NCI-H446 treated with DMSO at 0.1 percent for 48 hours (cell line): Measurements from ENCODE around the gene HEMK1.

Experiments used
- DNase-seq: peaks from one replicate; lab custom pipeline; 2025; lab: John Stamatoyannopoulos, UW

The HEMK1 gene

DNA sequence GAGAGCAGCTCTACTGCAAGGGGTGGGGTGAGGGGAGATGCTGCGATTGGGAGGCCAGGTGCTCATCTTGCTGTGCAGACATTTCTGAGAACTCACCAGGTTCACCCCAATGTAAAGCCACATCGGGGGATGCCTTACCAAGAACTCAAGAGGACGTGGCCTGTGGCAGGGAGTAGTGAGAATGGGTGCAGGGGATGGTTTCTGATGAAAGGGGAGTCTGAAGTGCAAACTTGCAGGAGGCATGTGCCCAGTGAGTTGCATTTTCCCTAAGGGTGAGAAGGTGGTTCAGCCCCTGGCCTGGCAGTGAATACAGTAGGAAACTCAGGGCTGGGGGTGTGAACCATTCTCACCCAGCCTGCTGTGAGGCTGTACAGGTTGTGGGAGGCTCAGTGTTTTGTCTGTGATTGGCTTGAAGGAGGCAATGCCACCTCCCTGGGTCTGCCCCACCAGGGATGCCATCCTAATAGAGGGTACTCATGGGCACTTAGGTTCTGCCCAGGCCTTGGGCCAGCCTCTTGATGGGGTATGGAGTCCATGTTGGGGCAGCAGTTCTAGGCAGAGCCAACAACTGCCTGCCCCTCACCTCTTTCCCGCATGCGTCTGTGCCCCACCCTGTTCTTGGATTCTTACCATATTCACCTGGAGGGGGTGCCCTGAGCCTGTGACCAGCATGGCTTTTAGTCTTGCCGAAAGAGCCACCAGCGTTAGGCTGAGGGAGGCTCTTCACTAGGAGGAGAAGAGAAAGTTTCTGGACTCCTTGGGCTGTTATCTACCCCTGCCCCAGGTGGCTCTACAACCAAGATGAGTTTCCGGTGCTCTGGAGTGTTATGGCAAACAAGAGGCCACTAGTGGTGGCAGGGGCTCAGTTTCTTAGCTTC lies 4.5 kb downstream of the HEMK1 start:
- no peak for DNase-seq

DNA sequence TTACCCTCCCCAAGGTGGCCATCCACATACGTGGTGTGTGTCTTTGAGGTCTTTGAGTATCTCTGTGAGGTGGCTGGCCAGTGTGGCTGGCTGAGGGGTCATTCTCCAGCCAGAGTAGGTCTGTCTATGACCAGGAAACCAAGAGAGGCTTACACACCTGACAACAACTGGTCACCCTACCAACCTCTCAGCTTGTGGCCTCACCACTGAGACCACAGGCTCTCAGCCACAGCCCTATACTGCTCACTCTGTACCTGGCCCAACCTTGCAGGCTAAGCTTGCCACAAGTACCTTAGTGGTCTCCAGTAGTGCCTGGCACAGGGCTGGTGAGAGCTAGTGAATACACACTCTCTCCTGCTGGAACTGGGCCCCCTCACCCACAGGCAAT lies 5.1 kb downstream of the HEMK1 start:
- DNase-seq, result no peak

- no peak for DNase-seq
Measured at GRCh38 chr3:50575372-50575771, 6.0 kb downstream of the HEMK1 start.

DNA sequence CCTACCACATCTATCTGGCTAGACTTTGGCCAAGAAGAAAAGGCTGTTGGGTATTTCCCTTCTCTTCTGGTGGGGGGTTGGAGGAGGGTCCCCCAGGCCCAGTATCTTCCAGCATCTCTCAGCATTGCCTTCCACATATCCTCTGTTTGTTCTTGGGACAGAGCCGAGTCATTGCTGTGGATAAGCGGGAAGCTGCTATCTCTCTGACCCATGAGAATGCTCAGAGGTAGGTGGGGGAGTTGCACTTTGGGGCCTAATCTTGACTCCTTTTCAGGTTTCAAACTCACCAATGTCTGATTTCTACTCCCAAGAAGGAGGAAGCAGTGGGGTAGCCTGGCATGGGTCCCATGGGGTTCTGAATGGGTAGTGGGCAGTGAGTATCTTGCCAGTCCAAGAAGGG lies 8.0 kb downstream of the HEMK1 start:
- no peak for DNase-seq

GRCh38 chr3:50580683-50581458 lies 11.5 kb downstream of the HEMK1 start:
- DNase-seq, result no peak

- DNase-seq, result no peak
Measured at GRCh38 chr3:50581459-50581842, 12.1 kb downstream of the HEMK1 start.

DNA sequence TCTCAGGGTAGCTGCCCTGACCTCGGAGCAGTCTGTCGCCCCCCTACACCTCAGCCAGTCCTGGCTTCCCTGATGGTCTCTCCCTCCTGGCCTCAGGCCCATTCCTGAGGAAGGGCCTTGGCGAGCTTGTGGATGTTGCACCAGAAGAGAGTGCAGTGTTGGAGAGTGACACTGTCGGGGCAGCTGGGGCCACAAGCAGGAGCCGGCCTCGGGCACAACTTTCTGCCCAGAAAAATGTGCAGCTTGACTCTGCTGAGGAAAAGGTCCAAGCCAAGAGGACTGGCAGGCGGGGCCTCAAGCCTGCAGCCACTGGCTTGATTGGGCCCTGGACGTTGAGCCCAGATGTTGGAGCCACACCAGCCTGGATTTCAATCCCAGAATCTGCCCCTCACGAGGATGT lies 12.8 kb downstream of the HEMK1 start:
- DNase-seq, result no peak

GRCh38 chr3:50583897-50584296 lies 14.6 kb downstream of the HEMK1 start:
- no peak for DNase-seq

- no peak for DNase-seq
Measured at GRCh38 chr3:50584391-50584790, 15.1 kb downstream of the HEMK1 start.

DNA sequence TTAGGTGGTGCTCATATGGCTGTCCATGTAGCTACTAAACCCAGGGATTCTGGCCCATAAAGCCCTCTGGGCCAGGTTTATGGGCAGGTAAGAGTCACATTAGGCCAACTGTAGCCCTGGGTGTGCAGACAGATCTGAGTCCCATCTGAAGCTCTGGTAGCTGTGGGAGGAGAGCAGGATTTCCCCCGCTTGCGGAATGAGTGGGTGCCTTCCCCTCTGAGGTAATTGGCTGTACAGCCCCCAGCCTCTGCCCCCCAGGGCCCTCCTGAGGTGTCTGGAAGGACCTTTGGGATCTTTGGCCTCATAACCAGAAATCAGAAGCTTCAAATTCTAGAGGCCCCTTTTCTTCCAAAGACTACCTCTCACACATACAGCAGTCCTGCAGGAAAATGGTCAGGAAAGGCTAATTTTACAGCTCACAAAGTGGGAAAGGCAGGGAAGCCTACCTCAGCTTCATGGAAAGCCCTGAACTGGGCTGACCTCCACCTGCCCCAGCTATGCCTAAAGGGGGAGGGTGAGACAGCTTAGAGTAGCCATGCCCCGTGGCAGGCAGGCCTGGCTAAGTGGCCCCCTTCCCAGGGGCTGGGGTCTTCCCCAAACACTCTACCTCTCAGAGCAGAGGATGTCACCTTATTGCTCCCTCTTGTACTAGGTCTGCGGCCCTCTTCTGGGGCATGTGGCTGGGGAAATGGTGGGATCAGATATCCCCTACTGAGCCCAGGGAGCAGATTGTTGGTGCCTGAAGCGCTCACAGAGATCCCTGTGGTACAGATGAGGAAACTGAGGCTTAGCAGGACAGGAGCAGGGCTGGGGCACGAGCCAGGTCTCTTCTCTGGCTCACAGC lies 16.8 kb downstream of the HEMK1 start:
- no peak for DNase-seq

DNA sequence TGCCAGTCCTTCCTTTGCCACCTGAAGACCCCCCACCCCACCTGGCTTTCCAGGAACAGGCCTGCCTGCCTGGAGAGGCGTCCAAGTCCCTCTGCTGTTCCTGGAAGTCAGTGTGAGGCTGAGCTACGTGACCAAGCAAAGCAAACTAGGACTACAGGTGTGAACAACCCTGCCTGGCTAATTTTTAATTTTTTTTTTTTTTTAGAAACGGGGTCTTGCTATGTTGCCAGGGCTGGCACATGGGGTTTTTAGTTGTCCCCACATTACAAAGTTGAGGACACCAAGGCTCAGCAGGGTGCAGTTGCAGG lies 17.4 kb downstream of the HEMK1 start:
- no peak for DNase-seq

GRCh38 chr3:50587373-50587772 lies 18.1 kb downstream of the HEMK1 start:
- no peak for DNase-seq

DNA sequence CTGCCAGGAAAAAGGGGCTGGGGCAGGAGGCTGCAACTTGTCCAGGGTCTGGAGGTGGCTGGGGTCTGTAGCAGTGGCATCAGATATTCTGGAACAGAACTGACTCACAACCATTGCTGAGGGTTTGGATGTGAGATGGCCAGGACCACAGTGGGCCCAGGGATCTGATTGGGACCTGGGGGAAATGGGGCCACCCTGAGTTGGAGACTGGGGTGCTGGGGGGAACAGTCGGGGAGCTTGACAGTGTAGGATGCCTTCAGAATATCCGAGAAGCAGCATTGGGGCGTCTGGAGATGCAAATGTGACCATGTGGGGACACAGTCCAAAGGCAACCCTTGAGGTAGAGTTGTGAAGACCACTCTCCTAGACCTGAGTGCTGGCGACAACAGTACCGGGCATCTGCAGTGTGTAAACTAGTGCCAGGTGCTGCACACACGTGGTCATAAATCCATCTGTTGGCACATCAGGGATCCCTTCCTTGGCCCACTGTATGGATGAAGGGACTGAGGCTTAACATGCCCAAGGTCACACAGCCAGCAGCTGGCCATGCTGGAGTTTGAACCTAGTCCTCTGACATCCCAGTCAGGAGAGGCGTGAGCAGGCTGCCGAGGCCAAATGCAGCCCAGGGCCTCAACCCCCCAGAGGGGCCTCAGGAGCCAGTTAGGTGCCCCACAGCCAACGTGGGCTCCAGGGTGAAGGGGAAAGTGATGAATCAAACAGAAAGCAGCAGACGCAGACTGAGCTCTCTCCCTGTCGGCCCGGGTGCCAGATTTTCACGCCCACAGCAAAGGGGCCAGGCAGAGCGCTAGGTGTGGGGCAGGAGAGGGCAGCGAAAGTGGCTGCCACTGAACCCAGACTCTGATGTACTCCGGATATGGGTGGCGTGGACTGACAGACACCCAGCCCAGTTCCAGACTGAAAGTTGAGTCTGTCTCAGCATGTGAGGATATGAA lies 18.8 kb downstream of the HEMK1 start:
- DNase-seq, result no peak

DNA sequence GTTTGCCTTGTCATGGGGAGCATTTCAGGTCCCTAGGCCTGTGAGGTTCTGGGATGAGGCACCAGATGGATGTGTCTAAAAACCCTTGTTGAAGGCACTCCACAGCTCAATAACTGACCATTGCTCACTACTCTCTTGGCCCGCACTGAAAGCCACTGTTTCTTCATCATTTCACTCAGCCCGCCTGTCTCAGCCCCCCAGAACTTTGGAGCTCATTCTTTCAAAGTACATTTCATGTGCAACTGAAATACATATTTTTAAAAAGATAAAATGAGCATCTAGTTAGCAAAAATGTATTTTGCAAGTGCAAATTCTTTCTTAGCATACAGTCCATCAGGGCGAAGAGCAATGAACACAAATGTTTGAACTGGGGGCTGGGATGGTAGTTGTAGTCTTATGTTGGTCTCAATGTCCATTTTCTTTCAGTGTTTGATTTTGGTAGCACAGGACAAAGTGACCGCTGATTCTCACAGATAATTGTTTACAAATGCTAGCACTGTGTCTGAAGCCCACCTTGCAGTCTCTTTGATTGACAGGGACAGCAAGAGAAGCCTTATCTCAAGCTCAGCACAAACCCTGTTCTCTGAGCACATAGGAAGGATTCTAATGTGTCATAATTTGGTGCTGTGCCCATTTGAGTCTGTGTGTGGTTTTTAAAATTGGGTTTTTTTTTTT lies 19.6 kb downstream of the HEMK1 start:
- DNase-seq, result no peak

DNA sequence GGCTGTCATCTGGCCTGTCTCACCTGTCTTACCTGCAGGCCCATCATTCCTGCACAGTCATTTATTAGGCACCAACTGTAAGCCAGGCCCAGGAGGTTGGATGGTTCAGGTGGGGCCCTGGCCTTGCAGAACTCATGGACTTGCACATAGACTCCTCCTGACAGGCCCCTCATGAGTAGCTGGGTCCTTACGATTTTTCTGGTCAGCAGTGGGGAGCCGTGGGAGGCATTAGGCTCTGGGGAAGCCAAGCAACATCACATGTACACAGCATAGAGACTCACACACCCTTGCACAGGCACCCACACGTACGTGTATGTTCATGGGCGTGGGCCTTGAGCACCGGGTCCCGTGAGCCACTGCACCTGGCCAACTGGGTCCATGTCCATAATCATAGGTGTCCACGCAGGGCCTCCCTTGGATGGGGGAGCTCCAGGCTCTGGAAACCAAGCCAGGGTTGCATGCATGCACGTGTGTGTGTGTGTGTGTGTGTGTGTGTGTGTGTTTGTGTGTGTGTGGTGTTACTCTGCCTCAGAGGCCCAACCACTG lies 21.9 kb downstream of the HEMK1 start:
- DNase-seq, result no peak

DNA sequence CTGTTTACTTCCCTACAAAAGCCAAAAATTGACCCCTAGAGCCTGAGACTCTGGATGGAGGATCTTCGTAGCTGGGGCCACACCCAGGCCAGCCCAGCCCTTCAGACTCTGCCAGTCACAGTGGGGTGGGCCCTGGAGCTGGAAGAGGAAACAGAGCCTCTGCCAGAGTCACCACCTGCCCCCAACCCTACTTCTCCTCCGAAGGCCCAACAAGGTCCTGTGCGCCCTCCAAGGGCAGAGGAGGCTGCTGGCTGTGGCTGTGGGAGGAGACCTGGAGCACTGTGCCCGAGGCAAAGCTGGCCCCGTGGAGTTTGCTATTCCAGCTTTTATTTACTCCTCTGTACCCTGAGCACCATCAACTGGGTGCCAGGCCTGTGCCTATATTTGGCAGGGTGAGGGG lies 23.2 kb downstream of the HEMK1 start:
- no peak for DNase-seq

DNA sequence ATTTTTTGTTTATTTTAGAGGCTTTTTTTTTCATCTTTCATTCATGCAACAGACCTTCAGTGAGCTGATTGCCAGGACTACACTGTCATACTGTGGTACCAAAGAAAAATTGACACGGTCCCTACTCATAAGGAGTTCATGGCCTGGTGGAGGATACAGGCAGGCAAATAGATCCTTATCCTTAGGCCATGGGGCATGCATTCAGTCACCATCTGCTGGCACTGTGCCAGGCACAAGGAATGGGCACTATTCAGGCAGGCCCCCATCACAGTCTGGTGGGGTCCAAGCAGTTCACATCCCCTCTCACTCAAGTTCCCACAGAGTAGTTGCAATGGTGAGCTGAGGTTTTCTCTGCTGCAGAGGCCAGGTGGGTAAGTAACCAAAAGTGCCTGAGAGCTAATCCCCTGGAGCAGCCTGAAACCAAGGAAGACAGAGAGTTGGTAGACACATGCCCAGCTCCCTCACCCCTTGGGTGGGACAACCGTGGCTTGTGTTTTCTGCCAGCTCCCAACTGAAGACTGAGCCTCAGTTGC lies 25.0 kb downstream of the HEMK1 start:
- no peak for DNase-seq

DNA sequence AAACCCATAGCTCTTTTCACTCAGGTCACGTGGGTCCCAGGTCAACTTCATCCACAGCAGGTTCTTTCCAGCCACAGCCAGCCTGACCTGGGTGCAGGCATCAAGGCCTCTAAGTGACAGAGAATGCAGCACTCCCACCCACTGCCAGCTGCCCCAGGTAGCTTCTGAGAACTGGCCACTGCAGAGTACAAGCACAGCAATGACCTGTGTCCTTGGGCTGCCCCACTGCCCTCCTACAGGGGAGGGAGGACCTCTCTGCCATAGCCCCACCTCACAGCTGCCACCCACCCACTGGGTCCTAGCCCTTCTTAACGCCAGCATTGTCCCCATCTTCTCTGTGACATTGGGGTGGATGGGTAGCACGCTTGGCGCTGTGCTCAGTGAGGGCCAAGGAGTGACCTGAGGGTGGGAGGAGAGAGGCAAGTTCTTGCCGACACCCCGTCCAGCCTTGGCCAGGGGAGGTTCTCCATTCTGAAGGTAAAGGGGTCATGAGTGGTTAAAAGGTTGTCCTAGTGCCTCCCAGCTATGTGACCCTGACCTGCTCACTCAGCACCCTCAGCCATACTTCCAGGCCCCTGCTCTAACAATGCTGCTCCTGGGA lies 29.9 kb downstream of the HEMK1 start:
- no peak for DNase-seq

DNA sequence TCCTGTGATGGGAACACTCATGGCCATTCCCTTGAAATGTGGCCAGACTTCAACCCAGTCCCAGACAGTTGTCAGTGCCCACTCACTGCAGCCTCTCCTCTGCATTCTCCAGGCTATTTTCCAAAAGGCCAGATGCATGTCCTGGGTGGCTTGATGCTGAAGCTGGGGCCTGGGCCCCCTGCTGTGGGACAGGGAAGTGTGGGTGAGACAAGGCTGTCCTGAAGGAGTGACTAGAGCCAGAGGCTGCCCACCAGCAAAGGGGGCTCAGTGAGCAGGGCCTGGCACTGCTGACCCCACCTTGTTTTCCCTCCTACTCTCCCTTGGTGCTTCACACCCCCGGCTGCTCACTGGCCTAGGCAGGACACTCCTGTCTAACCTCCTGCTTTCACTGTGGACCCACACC lies 30.4 kb downstream of the HEMK1 start:
- DNase-seq, result no peak

DNA sequence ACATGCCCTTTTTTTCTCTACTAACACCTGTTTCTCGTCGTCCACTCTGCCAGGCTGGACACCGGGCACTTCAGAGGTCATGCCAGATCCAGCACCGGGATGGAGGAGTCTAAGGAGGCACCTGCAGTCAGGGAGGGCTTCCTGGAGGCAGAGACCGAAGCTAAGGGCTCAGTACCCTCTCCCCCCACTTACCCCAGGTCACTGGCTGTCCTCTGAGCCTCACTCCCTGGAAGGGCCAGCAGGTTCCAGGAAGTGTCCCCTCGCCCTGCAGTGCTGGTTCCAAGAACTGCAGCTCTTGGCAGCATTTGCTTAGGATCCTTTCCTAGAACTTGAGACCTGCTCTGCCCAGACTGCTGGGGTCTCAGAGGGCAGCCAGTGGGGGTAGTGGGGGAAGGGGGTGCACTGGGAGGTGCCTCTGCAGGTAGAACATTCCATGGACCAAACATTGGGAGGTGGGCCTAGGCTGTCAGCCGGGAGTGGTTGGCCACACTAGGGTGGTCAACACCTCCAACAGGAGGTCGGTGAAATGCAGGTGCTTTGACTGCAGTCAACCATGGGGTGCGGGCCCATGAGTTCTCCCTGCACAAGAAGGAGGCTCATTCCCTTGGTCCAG lies 30.9 kb downstream of the HEMK1 start:
- DNase-seq, result no peak
